NCI-H1092 (cell line): ENCODE data around the gene IKZF3.
"Not testable (repeated sequence)": the region's sequence is repeated elsewhere in the genome, so short reads cannot be mapped to it uniquely, and the experiment has no call there.

Source experiments
- DNase-seq: peaks from one replicate; lab custom pipeline; 2025; lab: John Stamatoyannopoulos, UW

The IKZF3 gene

DNA sequence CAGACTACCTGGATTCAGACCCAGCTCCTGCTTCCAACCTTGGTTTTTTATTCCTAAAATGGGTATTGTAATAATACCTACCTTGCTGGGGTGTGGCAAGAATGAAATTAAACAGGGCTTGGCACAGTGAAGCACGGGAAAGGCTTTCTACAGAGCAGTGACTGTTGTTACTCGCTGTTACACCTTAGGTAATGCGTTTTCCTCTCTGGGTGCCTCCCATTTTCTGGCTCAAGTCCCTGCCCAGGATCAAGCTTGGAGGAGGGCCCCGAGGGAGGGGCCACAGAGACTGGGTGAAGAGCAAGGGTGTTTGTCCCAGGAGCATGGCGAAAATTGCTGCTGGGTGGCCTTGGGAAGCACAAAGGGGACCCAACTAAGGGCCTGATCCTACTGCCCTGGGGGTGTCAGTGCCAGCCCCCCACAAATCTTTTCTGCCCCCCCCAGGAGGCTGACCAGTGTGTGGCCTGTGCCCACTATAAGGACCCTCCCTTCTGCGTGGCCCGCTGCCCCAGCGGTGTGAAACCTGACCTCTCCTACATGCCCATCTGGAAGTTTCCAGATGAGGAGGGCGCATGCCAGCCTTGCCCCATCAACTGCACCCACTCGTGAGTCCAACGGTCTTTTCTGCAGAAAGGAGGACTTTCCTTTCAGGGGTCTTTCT lies 147.1 kb downstream of the IKZF3 start:
- DNase-seq: no peak

DNA sequence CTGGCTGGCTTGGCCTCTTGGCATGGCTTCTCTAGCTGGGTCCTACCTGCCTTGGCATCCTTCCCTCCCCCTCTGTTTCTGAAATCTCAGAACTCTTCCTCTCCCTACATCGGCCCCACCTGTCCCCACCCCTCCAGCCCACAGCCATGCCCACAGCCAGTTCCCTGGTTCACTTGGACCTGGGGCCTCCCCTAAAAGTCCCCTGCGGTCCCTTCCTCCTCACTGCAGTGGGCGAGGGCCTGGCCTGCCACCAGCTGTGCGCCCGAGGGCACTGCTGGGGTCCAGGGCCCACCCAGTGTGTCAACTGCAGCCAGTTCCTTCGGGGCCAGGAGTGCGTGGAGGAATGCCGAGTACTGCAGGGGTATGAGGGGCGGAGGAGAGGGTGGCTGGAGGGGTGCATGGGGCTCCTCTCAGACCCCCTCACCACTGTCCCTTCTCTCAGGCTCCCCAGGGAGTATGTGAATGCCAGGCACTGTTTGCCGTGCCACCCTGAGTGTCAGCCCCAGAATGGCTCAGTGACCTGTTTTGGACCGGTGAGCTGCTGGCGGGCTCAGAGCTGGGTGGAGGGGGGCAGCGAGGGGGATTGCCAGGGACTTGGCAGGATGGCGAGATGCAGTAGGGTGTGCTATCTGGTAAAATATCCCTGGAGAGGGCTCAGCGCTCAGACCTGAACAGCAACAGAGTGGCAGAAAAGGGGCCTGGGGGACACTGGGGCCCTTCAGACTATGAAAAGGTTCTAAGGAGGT lies 147.9 kb downstream of the IKZF3 start:
- DNase-seq: no peak

DNA sequence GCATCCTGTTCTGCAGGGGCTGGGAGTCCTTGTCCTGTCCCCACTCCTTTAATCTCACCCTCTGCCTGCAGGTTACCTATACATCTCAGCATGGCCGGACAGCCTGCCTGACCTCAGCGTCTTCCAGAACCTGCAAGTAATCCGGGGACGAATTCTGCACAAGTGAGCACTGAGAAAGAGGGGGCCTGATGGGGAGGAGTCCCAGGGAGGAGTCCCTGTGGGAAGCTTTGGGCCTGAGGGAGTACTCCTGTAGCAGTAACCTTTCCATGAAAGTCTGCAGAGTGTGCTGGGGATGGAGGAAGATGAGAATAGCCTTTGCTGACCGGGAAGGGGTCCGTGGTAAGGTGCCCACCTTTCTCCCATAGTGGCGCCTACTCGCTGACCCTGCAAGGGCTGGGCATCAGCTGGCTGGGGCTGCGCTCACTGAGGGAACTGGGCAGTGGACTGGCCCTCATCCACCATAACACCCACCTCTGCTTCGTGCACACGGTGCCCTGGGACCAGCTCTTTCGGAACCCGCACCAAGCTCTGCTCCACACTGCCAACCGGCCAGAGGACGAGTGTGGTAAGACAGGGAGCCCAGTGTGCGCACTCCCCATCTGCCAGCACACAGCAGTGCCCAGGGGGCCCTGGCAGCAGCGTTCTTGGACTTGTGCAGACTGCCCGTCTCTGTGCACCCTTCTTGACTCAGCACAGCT lies 148.6 kb downstream of the IKZF3 start:
- no peak for DNase-seq

DNA sequence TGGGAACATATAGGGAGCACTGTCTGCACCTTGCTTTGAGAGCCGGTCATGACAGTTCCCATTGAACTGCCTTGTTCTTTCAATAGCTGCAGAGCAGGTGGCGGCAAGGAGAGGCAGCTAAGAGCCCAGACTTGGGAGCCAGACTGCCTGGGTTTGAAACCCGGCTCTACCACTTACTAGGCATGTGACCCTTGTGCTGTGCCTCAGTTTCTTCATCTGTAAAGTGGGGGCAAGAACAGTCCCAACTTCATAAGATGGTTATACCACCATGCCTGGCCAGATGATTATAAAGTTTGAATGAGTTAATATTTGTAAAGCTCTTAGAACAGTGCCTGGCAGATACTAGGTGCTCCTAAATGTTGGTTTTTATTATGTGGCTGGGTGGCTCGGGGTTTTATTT lies 149.9 kb downstream of the IKZF3 start:
- DNase-seq: no peak

DNA sequence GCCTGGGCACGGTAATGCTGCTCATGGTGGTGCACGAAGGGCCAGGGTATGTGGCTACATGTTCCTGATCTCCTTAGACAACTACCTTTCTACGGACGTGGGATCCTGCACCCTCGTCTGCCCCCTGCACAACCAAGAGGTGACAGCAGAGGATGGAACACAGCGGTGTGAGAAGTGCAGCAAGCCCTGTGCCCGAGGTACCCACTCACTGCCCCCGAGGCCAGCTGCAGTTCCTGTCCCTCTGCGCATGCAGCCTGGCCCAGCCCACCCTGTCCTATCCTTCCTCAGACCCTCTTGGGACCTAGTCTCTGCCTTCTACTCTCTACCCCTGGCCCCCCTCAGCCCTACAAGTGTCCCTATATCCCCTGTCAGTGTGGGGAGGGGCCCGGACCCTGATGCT lies 152.3 kb downstream of the IKZF3 start:
- DNase-seq: no peak

DNA sequence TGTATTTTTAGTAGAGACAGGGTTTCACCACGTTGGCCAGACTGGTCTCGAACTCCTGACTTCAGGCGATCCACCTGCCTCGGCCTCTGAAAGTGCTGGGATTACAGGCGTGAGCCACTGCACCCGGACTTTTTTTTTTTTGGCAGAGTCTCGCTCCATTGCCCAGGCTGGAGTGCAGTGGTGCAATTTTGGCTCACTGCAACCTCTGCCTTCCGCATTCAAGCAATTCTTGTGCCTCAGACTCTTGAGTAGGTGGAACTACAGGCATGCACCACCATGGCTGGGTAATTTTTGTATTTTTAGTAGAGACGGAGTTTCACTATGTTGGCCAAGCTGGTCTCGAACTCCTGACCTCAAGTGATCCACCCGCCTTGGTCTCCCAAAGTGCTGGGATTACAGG lies 153.0 kb downstream of the IKZF3 start:
- not testable (repeated sequence) for DNase-seq

DNA sequence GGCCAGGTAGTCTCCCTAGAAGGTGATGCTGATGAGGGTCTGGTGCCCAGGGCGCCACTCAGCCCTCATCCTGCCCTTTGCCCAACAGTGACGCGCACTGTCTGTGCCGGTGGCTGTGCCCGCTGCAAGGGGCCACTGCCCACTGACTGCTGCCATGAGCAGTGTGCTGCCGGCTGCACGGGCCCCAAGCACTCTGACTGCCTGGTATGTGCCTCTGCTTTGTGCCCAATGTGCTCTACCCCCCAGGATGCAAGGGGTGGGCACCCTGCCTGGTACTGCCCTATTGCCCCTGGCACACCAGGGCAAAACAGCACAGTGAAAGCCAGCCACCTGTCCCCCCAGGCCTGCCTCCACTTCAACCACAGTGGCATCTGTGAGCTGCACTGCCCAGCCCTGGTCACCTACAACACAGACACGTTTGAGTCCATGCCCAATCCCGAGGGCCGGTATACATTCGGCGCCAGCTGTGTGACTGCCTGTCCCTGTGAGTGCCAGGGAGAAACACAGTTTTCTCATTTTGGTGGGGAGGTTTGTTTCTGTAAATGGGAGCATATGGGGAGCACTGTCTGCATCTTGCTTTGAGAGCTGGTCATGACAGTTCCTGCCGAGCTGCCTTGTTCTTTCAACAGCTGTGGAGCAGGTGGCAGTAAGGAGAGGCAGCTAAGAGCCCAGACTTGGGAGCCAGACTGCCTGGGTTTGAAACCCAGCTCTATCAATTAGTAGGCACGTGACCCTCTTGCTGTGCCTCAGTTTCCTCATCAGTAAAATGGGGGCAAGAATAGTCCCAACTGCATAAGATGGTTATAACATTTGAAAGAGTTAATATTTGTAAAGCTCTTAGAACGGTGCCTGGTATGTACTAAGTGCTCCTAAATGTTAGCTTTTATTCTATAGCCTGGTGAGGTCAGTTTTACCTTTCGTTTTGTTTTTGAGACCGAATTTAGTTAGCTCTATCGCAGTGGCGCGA lies 153.8 kb downstream of the IKZF3 start:
- DNase-seq: no peak

DNA sequence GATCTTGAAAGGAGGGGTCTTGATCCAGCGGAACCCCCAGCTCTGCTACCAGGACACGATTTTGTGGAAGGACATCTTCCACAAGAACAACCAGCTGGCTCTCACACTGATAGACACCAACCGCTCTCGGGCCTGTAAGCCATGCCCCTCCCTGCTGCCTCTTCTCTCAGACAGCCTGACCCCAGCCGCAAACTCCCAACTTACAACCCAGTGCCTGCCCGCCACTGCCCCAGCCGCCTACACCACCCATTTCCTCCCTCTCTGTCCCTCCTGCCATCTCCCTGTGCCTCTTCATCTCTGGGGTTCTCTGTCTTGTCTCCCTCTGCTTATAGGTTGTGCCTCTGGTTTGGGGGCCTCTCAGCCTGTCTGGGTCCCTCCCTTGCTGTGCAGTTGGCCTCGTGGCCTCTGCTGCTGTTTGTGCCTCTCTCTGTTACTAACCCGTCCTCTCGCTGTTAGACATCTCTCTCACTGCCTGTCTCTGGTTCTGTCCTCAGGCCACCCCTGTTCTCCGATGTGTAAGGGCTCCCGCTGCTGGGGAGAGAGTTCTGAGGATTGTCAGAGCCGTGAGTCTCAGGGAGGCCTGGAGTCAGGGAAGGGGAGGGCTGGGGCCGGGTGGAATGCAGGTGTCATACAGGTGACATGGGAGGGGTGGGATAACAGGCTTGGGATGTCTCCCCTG lies 154.7 kb downstream of the IKZF3 start:
- DNase-seq: no peak
